Motor neuron (in vitro differentiated cells): Measurements from ENCODE around the gene EYA2. TPM values are rescaled to one million over a fixed set of nuclear protein-coding genes. Genes with fewer than 3 reads are reported as not detected.

ENCODE experiments used
- ATAC-seq, 8 experiments: fragments of 200-7000 bp; cut with Tn5 transposase; replicated peaks in 6 of 8; 2 replicates each; pipeline ENCODE4 v1.8.0; 2021; ENCODE audit warnings: mild to moderate bottlenecking in 8 of 8, moderate library complexity in 8 of 8
- H3K27ac ChIP-seq, 2 donors: fragments of 250-450 bp; sonication (Bioruptor Pico); 2 replicates each; pipeline ENCODE4 v1.9.0; 2021; ENCODE audit warnings: antibody characterized with exemption in 2 of 2, mild to moderate bottlenecking in 2 of 2, moderate library complexity in 1 of 2
- H3K4me1 ChIP-seq, 2 donors: fragments of 250-450 bp; sonication (Bioruptor Pico); replicated peaks in 1 of 2; 2 replicates each; pipeline ENCODE4 v1.6.1; 2021; ENCODE audit warnings: antibody characterized with exemption in 2 of 2, mild to moderate bottlenecking in 2 of 2, moderate library complexity in 1 of 2
- H3K4me3 ChIP-seq, 5 donors: fragments of 250-450 bp; sonication (Bioruptor Pico); 2 replicates each; pipeline ENCODE4 v1.9.0; 2021; ENCODE audit warnings: antibody characterized with exemption in 5 of 5, mild to moderate bottlenecking in 5 of 5, moderate library complexity in 4 of 5
- WGBS, 10 experiments: fragments of 450-650 bp; shearing (Covaris generic); methylation state at CpG; one replicate each; pipeline ENCODE4 v1.0.0; 2022; 5-methylcytosine and 5-hydroxymethylcytosine counted together
- in situ Hi-C, 9 experiments: fragments of 400-800 bp; cut with MboI; loops; one replicate each; pipeline ENCODE4 v1.15.0; 2021; ENCODE audit warnings: low sequenced_read_pairs in 9 of 9, low pct_unique_long_range_greater_than_20kb in 2 of 9; ENCODE audit not compliant: unreplicated experiment in 9 of 9
- total RNA-seq, 8 experiments: library from RNA; unstranded; fragments of 300-600 nt; gene quantifications; 2 replicates each; pipeline versions ENCODE4 v1.2.3 to v1.2.4, GENCODE V29; 2022

The EYA2 gene
- total RNA-seq, 8 experiments from 2014 or later, result 0.18 to 7.5 (median 1.9) TPM; not detected in 1

- Histone ChIP-seq H3K4me1 (peaks cover 10 to 12% of the 10 kb centered on the region in 2 donors), H3K4me3 (no peak overlapping the region), H3K27ac (no peak overlapping the region)
- in situ Hi-C loops, result no loop called here
- 35 to 100% (median 60%) methylated on average over 1 to 5 of the region's 5 CpGs; no CpG with 5 or more reads in 1 of the 10 experiments for WGBS, 10 experiments
- ATAC-seq, result peak in 1 of 8 experiments; percentile 33
Observed at GRCh38 chr20:46995561-46996142, 101.0 kb downstream of the EYA2 start.

GRCh38 chr20:46997187-46997586 lies 102.5 kb downstream of the EYA2 start:
- no peak overlapping the region for H3K4me3 ChIP-seq
- H3K27ac ChIP-seq, result no peak overlapping the region
- in situ Hi-C loops, result no loop called here
- H3K4me1 ChIP-seq, result peaks cover 4 to 10% of the 10 kb centered on the region in 2 donors
- 42 to 80% (median 70%) methylated on average over 1 to 2 of the region's 2 CpGs; no CpG with 5 or more reads in 6 of the 10 experiments for WGBS, 10 experiments
- peak in 6 of 8 experiments; percentile 5 to 79 (median 44) for ATAC-seq

- Histone ChIP-seq H3K4me1 (peaks cover 4 to 10% of the 10 kb centered on the region in 2 donors), H3K4me3 (no peak overlapping the region), H3K27ac (no peak overlapping the region)
- in situ Hi-C loops, result no loop called here
- peak in 3 of 8 experiments; percentile 24 to 81 (median 39) for ATAC-seq
- WGBS, 10 experiments, result 0 to 100% (median 36%) methylated on average over 1 to 5 of the region's 6 CpGs; no CpG with 5 or more reads in 2 of the 10 experiments
Observed at GRCh38 chr20:46998477-46999240, 104.0 kb downstream of the EYA2 start.

GRCh38 chr20:46999801-47000465 lies 105.3 kb downstream of the EYA2 start:
- in situ Hi-C loops, result no loop called here
- Histone ChIP-seq H3K4me1 (peaks cover 0 to 10% of the 10 kb centered on the region in 2 donors), H3K4me3 (no peak overlapping the region), H3K27ac (no peak overlapping the region)
- 75 to 100% (median 91%) methylated on average over 1 to 9 of the region's 11 CpGs; no CpG with 5 or more reads in 1 of the 10 experiments for WGBS, 10 experiments
- ATAC-seq, result no peak

GRCh38 chr20:47003223-47003622 lies 108.6 kb downstream of the EYA2 start:
- WGBS, 10 experiments, result 38 to 100% (median 90%) methylated on average over 2 to 6 of the region's 6 CpGs; no CpG with 5 or more reads in 1 of the 10 experiments
- Histone ChIP-seq H3K4me1 (peaks cover 0 to 4% of the 10 kb centered on the region in 2 donors), H3K4me3 (no peak overlapping the region), H3K27ac (no peak overlapping the region)
- ATAC-seq, result no peak
- in situ Hi-C loops, result no loop called here

- no peak overlapping the region for H3K4me3 ChIP-seq
- no peaks in the 10 kb centered on the region for H3K4me1 ChIP-seq
- WGBS, 10 experiments, result 0 to 94% (median 77%) methylated on average over 1 to 4 of the region's 4 CpGs; no CpG with 5 or more reads in 1 of the 10 experiments
- ATAC-seq, result no peak
- in situ Hi-C loops, result no loop called here
- H3K27ac ChIP-seq, result no peak overlapping the region
Observed at GRCh38 chr20:47004179-47004578, 109.5 kb downstream of the EYA2 start.

- no peak for ATAC-seq
- in situ Hi-C loops, result no loop called here
- Histone ChIP-seq H3K4me1 (no peaks in the 10 kb centered on the region), H3K4me3 (no peak overlapping the region), H3K27ac (no peak overlapping the region)
- 43 to 89% (median 75%) methylated on average over 1 to 11 of the region's 14 CpGs for WGBS, 10 experiments
Observed at GRCh38 chr20:47007826-47008655, 113.4 kb downstream of the EYA2 start.

- in situ Hi-C loops, result no loop called here
Observed at GRCh38 chr20:47008842-47009518, 114.3 kb downstream of the EYA2 start.

GRCh38 chr20:47009784-47010183 lies 115.1 kb downstream of the EYA2 start:
- no peak for ATAC-seq
- no peak overlapping the region for H3K4me3 ChIP-seq
- no peaks in the 10 kb centered on the region for H3K4me1 ChIP-seq
- no peak overlapping the region for H3K27ac ChIP-seq
- in situ Hi-C loops, result no loop called here

More at GRCh38 chr20:47008842-47009518, 114.3 kb downstream of the EYA2 start:
- H3K27ac ChIP-seq, result no peak overlapping the region
- WGBS, 10 experiments, result 47 to 100% (median 86%) methylated on average over 2 to 6 of the region's 7 CpGs; no CpG with 5 or more reads in 1 of the 10 experiments
- ATAC-seq, result peak in 1 of 8 experiments; percentile 41
- no peaks in the 10 kb centered on the region for H3K4me1 ChIP-seq
- no peak overlapping the region for H3K4me3 ChIP-seq

- Histone ChIP-seq H3K4me3 (no peak overlapping the region), H3K4me1 (no peaks in the 10 kb centered on the region), H3K27ac (no peak overlapping the region)
- 68 to 95% (median 87%) methylated on average over 2 to 5 of the region's 5 CpGs; no CpG with 5 or more reads in 3 of the 10 experiments for WGBS, 10 experiments
- in situ Hi-C loops, result no loop called here
- no peak for ATAC-seq
Observed at GRCh38 chr20:47011984-47012383, 117.3 kb downstream of the EYA2 start.

GRCh38 chr20:47013606-47014005 lies 119.0 kb downstream of the EYA2 start:
- H3K4me3 ChIP-seq, result no peak overlapping the region
- H3K4me1 ChIP-seq, result no peaks in the 10 kb centered on the region
- WGBS, 10 experiments, result 26 to 100% (median 82%) methylated on average over 1 to 6 of the region's 8 CpGs
- no peak for ATAC-seq
- no peak overlapping the region for H3K27ac ChIP-seq
- in situ Hi-C loops, result no loop called here

- no peak overlapping the region for H3K4me3 ChIP-seq
- H3K4me1 ChIP-seq, result peaks cover 0 to 3% of the 10 kb centered on the region in 2 donors
- H3K27ac ChIP-seq, result no peak overlapping the region
- in situ Hi-C loops, result no loop called here
- no peak for ATAC-seq
- WGBS, 10 experiments, result 52 to 100% (median 96%) methylated on average over 2 to 8 of the region's 8 CpGs; no CpG with 5 or more reads in 2 of the 10 experiments
Observed at GRCh38 chr20:47016068-47016664, 121.5 kb downstream of the EYA2 start.
